GM12801 (cell line): ENCODE results near the gene NME7.

Experiments
- CTCF ChIP-seq: IDR thresholded peaks from one replicate; pipeline ENCODE4 v1.5.1; 2011; ENCODE audit warnings: control low read depth; ENCODE audit not compliant: insufficient read length; ENCODE audit errors: extremely low read depth

Gene NME7

GRCh38 chr1:169260478-169261151 lies 107.0 kb downstream of the NME7 start:
- TF ChIP-seq CTCF = no peak

DNA sequence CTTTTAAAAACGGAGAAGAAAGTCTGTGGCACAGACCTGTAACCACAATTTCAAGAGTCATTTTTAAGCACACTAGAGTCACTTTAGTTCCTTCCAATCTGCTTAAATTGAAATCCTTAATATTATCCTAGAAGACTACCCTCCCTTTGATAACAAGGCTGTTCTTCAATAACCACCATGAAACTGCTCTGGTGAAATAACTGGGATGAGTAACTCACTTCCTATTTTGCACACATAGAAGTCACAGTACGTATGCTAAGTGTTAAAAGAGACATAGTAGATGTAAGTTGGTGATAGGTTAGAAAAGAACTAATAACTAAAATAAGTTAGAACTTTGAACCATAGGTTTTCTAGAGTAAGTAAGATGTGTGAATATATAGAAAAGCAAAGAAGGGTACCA lies 107.8 kb downstream of the NME7 start:
- no peak for TF ChIP-seq CTCF

GRCh38 chr1:169250795-169251194 lies 116.8 kb downstream of the NME7 start:
- TF ChIP-seq CTCF = no peak

- no peak for TF ChIP-seq CTCF
These were observed 117.6 kb downstream of the NME7 start for GRCh38 chr1:169250022-169250421.

GRCh38 chr1:169249611-169250010 lies 118.0 kb downstream of the NME7 start:
- TF ChIP-seq CTCF = no peak

DNA sequence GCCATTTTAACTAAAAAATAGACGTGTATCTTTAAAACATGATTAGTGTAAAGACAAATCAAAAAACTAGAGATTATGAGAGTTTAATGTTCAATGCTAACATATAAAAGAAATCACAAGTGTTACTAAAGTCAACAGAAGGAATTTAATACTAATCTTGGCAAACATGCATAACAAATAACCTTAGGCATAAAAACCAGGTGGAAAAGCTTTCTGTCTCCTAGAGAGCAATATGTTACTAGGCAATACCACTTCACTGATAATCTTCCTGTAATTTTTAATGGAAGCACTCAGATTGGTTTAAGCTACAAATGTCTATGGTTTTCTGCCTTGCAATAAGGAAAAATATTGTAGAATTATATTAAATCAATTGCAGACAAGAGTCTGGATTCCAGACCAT lies 121.9 kb downstream of the NME7 start:
- TF ChIP-seq CTCF = no peak

DNA sequence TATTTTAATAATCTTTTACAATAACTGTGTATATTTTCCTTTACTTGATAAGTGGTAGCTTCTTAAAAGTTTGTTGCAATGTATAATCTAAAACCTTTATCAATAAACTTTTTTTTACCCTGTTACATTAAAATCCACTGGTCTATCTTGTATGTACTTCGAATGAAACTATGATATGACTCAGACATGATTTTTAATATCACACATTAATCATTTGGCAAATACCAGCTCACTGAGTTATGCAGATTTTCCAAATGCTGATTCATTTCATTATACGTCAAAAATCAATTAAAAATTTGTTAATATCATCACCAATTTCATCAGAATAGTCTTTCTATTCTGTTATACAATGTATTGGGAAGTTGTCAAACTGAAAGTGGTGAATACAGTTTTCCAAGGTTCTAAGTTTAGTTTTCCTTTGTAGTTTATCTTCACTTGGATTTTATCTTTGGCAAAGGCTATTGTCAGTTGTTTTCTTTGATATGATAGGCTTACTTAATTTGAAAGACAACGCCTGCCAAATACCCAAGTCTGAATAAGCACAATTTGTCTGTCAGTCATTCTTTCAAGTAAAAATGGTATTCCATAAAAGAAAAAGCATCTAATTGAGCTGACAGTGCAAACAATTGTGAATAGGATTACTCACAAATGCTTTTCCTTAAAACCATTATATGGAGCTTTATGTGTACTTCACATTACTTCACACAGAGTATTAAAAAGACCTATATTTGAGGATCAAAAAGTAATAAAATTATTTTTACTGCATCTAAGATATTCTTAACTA lies 127.0 kb downstream of the NME7 start:
- no peak for TF ChIP-seq CTCF
